HG02943 (cell line): Measurements from ENCODE around the gene SH3D19.
"Not testable (repeated sequence)": the region's sequence is repeated elsewhere in the genome, so short reads cannot be mapped to it uniquely, and the experiment has no call there.

Source experiments
- ATAC-seq: cut with Tn5 transposase; IDR thresholded peaks from one replicate; pipeline ENCODE4 v1.9.1; 2021; ENCODE audit warnings: mild to moderate bottlenecking, low read depth, moderate library complexity; ENCODE audit not compliant: unreplicated experiment

SH3D19 gene

GRCh38 chr4:151276787-151277562 lies 48.4 kb downstream of the SH3D19 start, which contains the start of gene PRSS48:
PRSS48 (plus strand) TSS chr4:151277161; CDS start chr4:151277173, 12 bp downstream.
- no peak for ATAC-seq

- ATAC-seq: not testable (repeated sequence)
Observed at GRCh38 chr4:151268905-151269304, 56.5 kb downstream of the SH3D19 start.

DNA sequence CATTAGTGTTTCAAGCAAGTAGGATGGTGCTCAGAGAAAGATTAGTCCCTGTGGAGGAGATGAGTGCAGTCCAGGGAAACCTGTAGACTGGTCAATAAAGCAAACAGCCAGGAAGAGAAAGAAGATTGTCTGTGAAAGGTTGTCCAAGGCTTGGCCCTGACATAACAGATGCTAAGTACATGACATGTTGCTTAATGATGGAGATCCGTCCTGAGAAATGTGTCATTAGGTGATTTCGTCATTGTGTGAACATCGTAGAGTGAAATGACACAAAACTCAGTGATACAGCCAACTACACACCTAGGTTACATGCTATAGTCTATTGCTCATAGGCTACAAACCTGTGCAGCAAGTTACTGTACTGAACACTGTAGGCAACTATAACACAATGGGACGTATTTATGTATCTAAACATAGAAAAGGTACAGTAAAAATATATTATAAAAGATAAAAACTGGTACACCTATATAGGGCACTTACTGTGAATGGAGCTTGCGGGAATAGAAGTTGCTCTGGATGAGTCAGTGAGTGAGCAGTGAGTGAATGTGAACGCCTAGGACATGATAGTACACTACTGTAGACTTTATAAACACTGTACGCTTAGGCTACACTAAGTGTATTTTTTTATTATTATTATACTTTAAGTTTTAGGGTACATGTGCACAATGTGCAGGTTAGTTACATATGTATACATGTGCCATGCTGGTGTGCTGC lies 57.4 kb downstream of the SH3D19 start:
- no peak for ATAC-seq

DNA sequence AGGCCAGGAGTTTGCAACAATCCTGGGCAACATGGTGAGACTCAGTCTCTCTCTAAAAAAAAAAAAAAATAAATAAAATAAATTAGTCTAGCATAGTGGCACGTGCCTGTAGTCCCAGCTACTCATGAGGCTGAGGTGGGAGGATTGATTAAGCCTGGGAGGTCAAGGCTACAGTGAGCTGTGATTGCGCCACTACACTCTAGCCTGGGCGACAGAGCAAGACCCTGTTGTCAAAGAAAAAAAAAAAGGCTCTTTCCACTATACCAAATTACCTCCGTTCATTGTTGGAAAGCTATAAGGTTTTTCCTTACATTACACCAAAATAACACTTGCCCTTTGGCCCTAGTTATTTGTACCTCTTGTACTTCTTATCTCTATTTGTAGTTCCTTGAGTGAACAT lies 58.3 kb downstream of the SH3D19 start:
- no peak for ATAC-seq

DNA sequence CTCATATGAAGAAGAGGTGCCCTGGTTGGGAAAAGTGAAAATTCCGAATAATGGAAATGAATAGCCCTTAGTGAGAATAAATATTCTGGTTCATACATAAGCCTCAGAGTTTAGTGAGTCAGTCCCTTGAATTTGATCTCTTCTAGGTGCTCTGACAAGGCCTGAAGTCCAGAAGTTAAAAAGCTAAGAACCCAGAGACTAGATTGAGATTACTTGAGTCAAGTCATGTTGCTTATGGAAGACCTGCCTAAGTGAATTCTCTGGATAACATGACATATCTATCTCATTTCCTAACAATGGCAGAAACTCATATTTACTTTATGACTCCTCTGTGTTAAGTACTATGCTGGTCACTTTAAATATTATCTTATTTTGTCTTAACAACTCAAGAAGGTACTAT lies 58.9 kb downstream of the SH3D19 start:
- ATAC-seq: no peak

DNA sequence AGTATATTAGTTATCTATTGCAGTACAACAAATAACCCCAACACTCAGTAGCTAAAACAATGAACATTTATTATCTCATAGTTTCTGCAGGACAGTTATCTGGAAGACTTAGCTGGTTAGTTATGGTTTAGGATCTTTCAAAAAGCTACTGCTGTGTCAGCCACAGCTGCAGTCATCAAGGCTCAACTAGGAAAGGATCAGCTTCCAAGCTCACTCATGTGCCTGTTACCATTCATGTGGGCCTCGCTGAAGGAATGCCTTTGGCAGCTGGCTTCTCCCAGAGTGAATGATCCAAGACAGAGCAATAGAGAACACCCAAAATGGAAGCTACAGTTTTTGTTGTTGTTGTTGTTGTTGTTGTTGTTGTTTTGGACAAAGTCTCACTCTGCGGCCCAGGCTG lies 62.0 kb downstream of the SH3D19 start:
- ATAC-seq: no peak

DNA sequence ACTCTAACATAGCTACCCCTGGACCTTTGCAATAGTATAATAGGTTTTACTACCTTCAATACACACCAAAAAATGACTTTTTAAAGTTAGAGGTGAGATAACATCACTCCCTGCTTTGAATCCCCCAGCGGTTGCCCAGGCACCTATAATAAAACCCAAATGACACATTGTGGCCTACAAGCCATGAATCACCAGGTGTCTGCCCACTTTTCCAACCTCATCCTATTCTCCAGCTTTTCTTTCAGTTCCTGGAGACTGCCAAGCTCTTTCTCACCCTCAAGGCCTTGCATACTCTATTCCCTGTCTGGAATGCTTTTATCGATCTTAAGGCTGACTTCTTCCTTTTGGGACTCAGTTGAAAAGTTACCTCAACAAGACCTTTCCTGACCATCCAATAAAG lies 64.9 kb downstream of the SH3D19 start:
- no peak for ATAC-seq

DNA sequence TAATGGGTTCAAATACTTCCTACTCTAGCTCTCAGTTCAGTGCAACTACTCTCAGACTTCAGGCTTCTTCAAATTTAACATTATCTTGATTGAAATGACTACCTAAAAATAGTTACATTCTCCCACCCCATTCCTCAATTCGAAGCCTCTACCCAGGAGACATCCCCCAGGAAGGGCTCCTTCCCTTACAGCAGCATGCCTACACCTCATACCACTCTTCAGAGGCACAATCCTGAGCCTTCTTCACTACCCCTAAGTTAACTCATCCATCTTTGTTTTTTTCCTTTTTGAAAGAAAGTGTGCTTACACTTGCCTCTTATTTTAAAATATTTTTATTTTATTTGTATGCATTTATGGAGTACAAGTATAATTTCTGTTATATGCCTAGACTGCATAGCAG lies 65.7 kb downstream of the SH3D19 start:
- ATAC-seq: no peak

DNA sequence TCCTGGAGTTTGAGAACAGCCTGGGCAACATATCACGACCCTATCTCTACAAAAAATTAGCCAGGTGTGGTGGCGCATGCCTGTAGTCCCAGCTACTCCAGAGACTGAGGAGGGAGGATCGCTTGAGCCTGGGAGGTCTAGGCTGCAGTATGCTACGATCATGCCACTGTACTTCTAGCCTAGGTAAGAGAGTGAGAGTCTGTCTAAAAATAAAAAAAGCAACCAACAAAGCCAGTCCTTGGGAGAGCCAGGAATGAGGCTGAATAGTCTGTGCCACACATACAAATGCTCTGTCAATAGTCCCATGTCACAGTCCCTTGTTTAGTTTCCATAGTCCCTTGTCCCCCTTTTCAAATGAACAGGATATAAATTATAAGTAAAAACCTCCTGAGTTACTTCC lies 67.7 kb downstream of the SH3D19 start:
- ATAC-seq: no peak

DNA sequence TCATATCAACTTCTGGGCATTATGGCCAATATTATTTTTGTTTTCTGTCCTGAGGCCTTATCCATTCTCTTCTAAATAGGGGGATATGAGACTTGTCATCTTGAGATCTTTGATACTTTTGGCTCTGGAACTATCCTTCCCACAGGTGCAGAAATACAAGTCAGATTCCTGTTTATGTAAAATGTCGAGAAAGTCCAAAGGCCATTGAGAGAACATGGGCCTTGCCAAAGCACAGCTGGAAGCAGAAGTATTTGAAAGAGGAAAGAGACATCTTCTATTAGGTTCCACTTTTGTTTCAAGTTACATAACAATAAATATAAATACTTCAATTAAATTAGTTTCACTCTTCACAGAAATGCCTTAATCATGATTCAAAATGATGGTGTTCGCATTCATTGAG lies 69.3 kb downstream of the SH3D19 start:
- ATAC-seq: no peak

- not testable (repeated sequence) for ATAC-seq
Observed at GRCh38 chr4:151255680-151256079, 69.7 kb downstream of the SH3D19 start.

- ATAC-seq: not testable (repeated sequence)
Observed at GRCh38 chr4:151255226-151255625, 70.2 kb downstream of the SH3D19 start.

- ATAC-seq: no peak
Observed at GRCh38 chr4:151251603-151252304, 73.7 kb downstream of the SH3D19 start.

DNA sequence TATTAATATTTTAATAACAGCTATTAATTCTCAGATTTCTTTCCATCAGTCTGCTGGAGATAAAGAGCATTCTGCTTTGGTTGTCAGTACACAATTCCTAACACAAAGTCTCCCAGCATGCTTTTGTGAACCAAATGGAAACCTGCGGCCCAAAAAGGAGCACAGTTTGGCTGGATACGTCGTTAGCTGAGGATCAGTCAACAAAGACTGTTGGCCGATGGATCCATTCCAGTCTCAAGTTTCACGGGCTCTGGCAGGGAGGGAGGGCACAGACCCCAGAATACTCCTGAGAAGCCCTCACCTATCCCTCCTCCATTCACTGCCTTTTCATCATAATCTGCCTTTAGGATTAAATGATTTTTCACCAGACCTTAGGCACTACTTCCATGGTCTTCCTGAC lies 74.7 kb downstream of the SH3D19 start:
- no peak for ATAC-seq

GRCh38 chr4:151248519-151248918 lies 76.9 kb downstream of the SH3D19 start:
- no peak for ATAC-seq

- no peak for ATAC-seq
Observed at GRCh38 chr4:151247395-151247794, 78.0 kb downstream of the SH3D19 start.

DNA sequence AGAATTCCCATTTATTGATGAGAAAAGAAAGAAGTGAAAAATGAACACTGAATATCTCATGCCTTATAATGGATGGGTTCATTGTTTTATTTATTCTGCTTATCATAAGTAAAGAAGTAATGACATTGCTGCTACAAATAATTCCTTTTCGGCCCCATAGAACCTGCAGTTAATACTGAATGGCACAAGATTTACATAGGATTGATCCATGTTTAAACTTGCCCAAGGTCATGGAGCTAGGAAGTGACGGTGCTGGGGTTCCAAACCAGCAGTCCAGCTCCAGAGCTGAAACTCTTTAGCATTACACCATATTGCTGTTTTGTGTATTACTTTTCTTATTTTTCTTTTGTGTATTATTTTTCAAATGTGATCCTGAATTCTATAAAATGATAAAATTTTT lies 78.7 kb downstream of the SH3D19 start:
- ATAC-seq: no peak

DNA sequence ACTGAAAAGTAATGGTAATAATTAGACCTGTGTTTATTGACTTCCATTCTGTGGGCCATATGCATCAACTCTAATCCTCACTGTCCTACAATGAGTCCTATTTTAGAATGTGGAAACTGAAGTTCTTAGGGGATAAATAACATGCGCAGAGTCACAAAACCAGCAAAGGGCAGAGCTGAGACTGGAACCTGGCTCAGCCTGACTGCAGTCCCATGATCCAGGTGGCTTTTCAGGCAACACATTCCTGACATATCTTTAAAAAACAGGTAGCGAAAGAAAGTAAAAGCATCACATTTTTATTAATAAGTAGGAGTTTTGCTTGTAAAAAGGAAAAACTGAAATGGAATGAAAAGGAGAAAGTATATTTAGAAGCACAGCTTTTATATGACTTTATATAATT lies 83.1 kb downstream of the SH3D19 start:
- ATAC-seq: no peak

- ATAC-seq: no peak
Observed at GRCh38 chr4:151239608-151240007, 85.8 kb downstream of the SH3D19 start.

GRCh38 chr4:151238477-151238876 lies 86.9 kb downstream of the SH3D19 start:
- ATAC-seq: no peak

DNA sequence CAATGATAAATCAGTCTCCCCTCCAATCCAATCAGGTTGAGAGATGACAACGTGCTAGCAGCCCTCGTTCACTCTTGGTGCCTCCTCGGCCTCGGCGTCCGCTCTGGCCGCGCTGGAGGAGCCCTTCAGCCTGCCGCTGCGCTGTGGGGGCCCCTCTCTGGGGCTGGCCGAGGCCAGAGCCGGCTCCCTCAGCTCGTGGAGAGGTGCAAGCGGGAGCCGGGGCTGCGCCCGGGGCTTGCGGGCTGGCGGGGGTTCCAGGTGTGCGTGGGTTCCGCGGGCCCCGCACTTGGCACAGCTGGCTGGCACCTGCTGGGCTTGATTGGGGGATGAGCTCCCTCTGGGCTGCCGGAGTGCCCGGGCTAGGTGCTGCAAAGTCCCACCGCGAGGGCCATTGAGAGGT lies 89.4 kb downstream of the SH3D19 start:
- ATAC-seq: no peak
